ENCODE results near the gene TRPM7. TPM values are rescaled to one million over a fixed set of nuclear protein-coding genes. Genes with fewer than 3 reads are reported as not detected.

TRPM7 gene
- total and polyA plus RNA-seq, 2 of the 8 experiments (the other 6 are each of a cell fraction or from before 2014, with no cell fraction given) = 7.5 to 33.2 TPM

GRCh38 chr15:50519740-50520425 is 166.7 kb downstream of the TRPM7 start:
- Histone ChIP-seq H2AFZ (ENCODE audit: low read length) (no peak overlapping the region), H2BK5ac (ENCODE audit: low read depth, low read length) (no peak overlapping the region), H3K56ac (replicated peaks; ENCODE audit: insufficient read length, low read depth, low read length) (no peak overlapping the region), H3K79me1 (ENCODE audit: low read depth, low read length) (no peaks in the 10 kb centered on the region), H3K9ac (replicated peaks in 1 of 4; ENCODE audit: extremely low read depth in 1 of 4, low read depth in 3 of 4, low read length in 3 of 4) (no peak overlapping the region), H3K4me1 (replicated peaks in 1 of 4; ENCODE audit: control insufficient read depth in 3 of 4, insufficient read depth in 4 of 4, low read length in 3 of 4) (no peaks in the 10 kb centered on the region), H3K27me3 (replicated peaks in 1 of 4; ENCODE audit: control insufficient read depth in 3 of 4, extremely low read depth in 1 of 4, insufficient read depth in 3 of 4, low read length in 3 of 4) (no peaks in the 10 kb centered on the region), H3K27ac (ENCODE audit: low read depth, low read length) (no peak overlapping the region), H2AK5ac (ENCODE audit: low read depth, low read length) (no peak overlapping the region), H3K14ac (ENCODE audit: insufficient read length) (no peak overlapping the region), H3K23ac (ENCODE audit: insufficient read length) (no peak overlapping the region), H3K23me2 (ENCODE audit: low read depth, low read length) (no peaks in the 10 kb centered on the region), H2BK120ac (replicated peaks; ENCODE audit: low read depth, low read length) (no peak overlapping the region), H4K20me1 (replicated peaks in 1 of 2; ENCODE audit: control insufficient read depth in 1 of 2, insufficient read depth in 2 of 2, low read length in 2 of 2) (no peaks in the 10 kb centered on the region), H3K18ac (ENCODE audit: extremely low read depth, low read length) (no peak overlapping the region), H3K79me2 (ENCODE audit: control insufficient read depth in 1 of 2, insufficient read depth in 2 of 2, low read length in 2 of 2) (no peaks in the 10 kb centered on the region), H3K4me2 (ENCODE audit: insufficient read depth in 1 of 2, low read depth in 2 of 2, low read length in 2 of 2) (no peak overlapping the region), H4K8ac (ENCODE audit: extremely low read depth, insufficient read depth, low read length) (no peak overlapping the region), H3K4me3 (ENCODE audit: extremely low read depth in 1 of 4, insufficient read depth in 2 of 4, low read depth in 3 of 4, low read length in 4 of 4) (no peak overlapping the region), H2BK15ac (ENCODE audit: low read length) (no peak overlapping the region), H4K91ac (replicated peaks; ENCODE audit: insufficient read length, low read length) (no peak overlapping the region), H4K5ac (ENCODE audit: insufficient read length, low read depth, low read length) (no peak overlapping the region), H3K36me3 (ENCODE audit: control insufficient read depth in 2 of 4, insufficient read depth in 4 of 4, low read length in 3 of 4) (no peaks in the 10 kb centered on the region), H3K4ac (replicated peaks; ENCODE audit: insufficient read length, low read depth, low read length) (no peak overlapping the region), H2BK12ac (ENCODE audit: low read depth, low read length) (no peak overlapping the region), H2BK20ac (ENCODE audit: low read length) (no peak overlapping the region), H3K9me3 (ENCODE audit: insufficient read depth in 2 of 2, low read depth in 1 of 2, low read length in 1 of 2) (no peaks in the 10 kb centered on the region)
- DNase-seq (ENCODE audit: low read depth in 1 of 2, low spot score in 2 of 2) = no peak
- CTCF ChIA-PET (ENCODE audit: partially characterized antibody) = no interaction called here
- no peak for FAIRE-seq
- POLR2A ChIA-PET (ENCODE audit: partially characterized antibody) = no interaction called here
- WGBS, 2 experiments (ENCODE audit: extremely low coverage in 1 of 2, insufficient coverage in 1 of 2, insufficient read length in 1 of 2, insufficient replicate concordance in 2 of 2, low coverage in 1 of 2, low lambda C conversion rate in 2 of 2, missing lambda C conversion rate in 1 of 2) = 87% methylated on average over 7 of the region's 7 CpGs; no CpG with 5 or more reads in 1 of the 2 experiments
- TF ChIP-seq POLR2A (IDR thresholded peaks at IDR 0.05; ENCODE audit: control extremely low read depth in 1 of 2, low read depth in 2 of 2, low read length in 2 of 2) (no peak), EP300 (IDR thresholded peaks at IDR 0.05; ENCODE audit: borderline replicate concordance in 1 of 2, low read depth in 2 of 2, low read length in 2 of 2) (no peak), RXRA (IDR thresholded peaks at IDR 0.05; ENCODE audit: insufficient read depth, low read depth, low read length) (no peak), ZNF274 (IDR thresholded peaks at IDR 0.05; ENCODE audit: borderline replicate concordance, extremely low read depth, low read length) (no peak), RFX5 (IDR thresholded peaks at IDR 0.05; ENCODE audit: borderline replicate concordance, low read depth, low read length) (no peak), ATF3 (IDR thresholded peaks at IDR 0.05; ENCODE audit: insufficient read depth, low read depth, low read length) (no peak), BCL11A (IDR thresholded peaks at IDR 0.05; ENCODE audit: low read depth in 2 of 2, low read length in 2 of 2) (no peak), POU5F1 (IDR thresholded peaks at IDR 0.05; ENCODE audit: low read depth, low read length) (no peak), ASH2L (IDR thresholded peaks at IDR 0.05; ENCODE audit: low read length) (no peak), SRF (IDR thresholded peaks at IDR 0.05; ENCODE audit: low read depth, low read length) (no peak), USF2 (IDR thresholded peaks at IDR 0.05; ENCODE audit: low read length) (no peak), TAF7 (optimal IDR thresholded peaks at IDR 0.05; ENCODE audit: borderline replicate concordance, low read depth, low read length) (no peak)

All from H1 (cell line).